BE2C (cell line): ENCODE data around the gene TMEM39B.

ENCODE experiments used
- DNase-seq: peaks from one replicate; pipeline ENCODE4 v3.0.0-alpha.2; 2020
- H3K27me3 ChIP-seq: fragments of 250-450 bp; sonication (Bioruptor Pico); 2 replicates; pipeline ENCODE4 v1.5.1; 2020; ENCODE audit warnings: mild to moderate bottlenecking
- H3K36me3 ChIP-seq: fragments of 250-450 bp; sonication (Bioruptor Pico); 2 replicates; pipeline ENCODE4 v1.5.1; 2020; ENCODE audit warnings: mild to moderate bottlenecking
- H3K4me1 ChIP-seq: fragments of 250-450 bp; sonication (Bioruptor Pico); 2 replicates; pipeline ENCODE4 v1.5.1; 2020
- H3K4me3 ChIP-seq: 2 replicates; pipeline ENCODE4 v1.5.1; 2011; ENCODE audit warnings: low read depth, low read length
- H3K9me3 ChIP-seq: fragments of 250-450 bp; sonication (Bioruptor Pico); 2 replicates; pipeline ENCODE4 v1.5.1; 2020
- CTCF ChIP-seq: IDR thresholded peaks from 2 replicates; pipeline ENCODE4 v1.5.1; 2012; ENCODE audit warnings: mild to moderate bottlenecking, low read depth, low read length

TMEM39B gene

GRCh38 chr1:32151319-32151787, 78.6 kb downstream of the TMEM39B start:
- Histone ChIP-seq H3K9me3 (no peaks in the 10 kb centered on the region), H3K4me1 (no peaks in the 10 kb centered on the region), H3K36me3 (no peaks in the 10 kb centered on the region), H3K27me3 (no peaks in the 10 kb centered on the region), H3K4me3 (no peak overlapping the region)
- DNase-seq: no peak
- TF ChIP-seq CTCF: no peak
